Measurements from ENCODE around the gene CRYBA2.

The CRYBA2 gene

DNA sequence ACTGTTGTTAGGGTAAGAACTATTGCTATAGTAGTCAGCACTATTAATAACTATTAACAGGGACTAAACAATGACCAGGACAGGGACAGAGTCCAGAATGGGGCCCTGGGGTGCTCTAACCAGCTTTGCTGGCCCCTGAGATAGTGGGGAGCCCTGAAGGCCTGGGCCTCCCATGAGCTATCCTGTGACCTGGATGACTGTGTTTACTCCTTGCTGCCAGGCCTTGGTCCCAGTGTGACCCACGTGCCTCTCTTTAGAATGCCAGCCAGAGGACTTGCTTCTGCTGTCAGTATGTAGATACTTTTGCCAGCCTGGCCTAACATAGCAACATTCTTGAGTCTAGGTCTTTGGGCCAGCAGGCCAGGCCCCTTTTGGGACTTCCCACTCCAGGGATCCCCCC lies 22.3 kb downstream of the CRYBA2 start:
- no peak overlapping the region for H3K27ac ChIP-seq (ENCODE audit: low read depth, low read length, poor library complexity, severe bottlenecking)
- H3K36me3 ChIP-seq (ENCODE audit: insufficient read depth, low read length) = no peaks in the 10 kb centered on the region
- no peaks in the 10 kb centered on the region for H3F3A ChIP-seq (ENCODE audit: insufficient read depth, low read length)
- H3K79me2 ChIP-seq (ENCODE audit: insufficient read depth, low read length) = no peaks in the 10 kb centered on the region
- no peaks in the 10 kb centered on the region for H3K9me2 ChIP-seq (ENCODE audit: low read depth, low read length)
- H3K9ac ChIP-seq (ENCODE audit: low read length) = no peak overlapping the region
- no peaks in the 10 kb centered on the region for H3K9me3 ChIP-seq (ENCODE audit: low read length)
- no peaks in the 10 kb centered on the region for H4K20me1 ChIP-seq (ENCODE audit: insufficient read depth, low read length)
- H3K4me3 ChIP-seq (ENCODE audit: low read depth, low read length, poor library complexity, severe bottlenecking) = no peak overlapping the region
- no peaks in the 10 kb centered on the region for H3K27me3 ChIP-seq (ENCODE audit: insufficient read depth, low read length)
- H3K4me1 ChIP-seq (ENCODE audit: insufficient read depth, low read length, severe bottlenecking) = no peaks in the 10 kb centered on the region
- TF ChIP-seq, protein P1, sequence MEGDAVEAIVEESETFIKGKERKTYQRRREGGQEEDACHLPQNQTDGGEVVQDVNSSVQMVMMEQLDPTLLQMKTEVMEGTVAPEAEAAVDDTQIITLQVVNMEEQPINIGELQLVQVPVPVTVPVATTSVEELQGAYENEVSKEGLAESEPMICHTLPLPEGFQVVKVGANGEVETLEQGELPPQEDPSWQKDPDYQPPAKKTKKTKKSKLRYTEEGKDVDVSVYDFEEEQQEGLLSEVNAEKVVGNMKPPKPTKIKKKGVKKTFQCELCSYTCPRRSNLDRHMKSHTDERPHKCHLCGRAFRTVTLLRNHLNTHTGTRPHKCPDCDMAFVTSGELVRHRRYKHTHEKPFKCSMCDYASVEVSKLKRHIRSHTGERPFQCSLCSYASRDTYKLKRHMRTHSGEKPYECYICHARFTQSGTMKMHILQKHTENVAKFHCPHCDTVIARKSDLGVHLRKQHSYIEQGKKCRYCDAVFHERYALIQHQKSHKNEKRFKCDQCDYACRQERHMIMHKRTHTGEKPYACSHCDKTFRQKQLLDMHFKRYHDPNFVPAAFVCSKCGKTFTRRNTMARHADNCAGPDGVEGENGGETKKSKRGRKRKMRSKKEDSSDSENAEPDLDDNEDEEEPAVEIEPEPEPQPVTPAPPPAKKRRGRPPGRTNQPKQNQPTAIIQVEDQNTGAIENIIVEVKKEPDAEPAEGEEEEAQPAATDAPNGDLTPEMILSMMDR (IDR thresholded peaks at IDR 0.05; ENCODE audit: low read length) = no peak
- TF ChIP-seq EZH2 (IDR thresholded peaks at IDR 0.05; ENCODE audit: borderline replicate concordance, low read length) = no peak
- H2AFZ ChIP-seq (ENCODE audit: low read length) = no peak overlapping the region
- H3K4me2 ChIP-seq (ENCODE audit: low read length) = no peak overlapping the region

DNA sequence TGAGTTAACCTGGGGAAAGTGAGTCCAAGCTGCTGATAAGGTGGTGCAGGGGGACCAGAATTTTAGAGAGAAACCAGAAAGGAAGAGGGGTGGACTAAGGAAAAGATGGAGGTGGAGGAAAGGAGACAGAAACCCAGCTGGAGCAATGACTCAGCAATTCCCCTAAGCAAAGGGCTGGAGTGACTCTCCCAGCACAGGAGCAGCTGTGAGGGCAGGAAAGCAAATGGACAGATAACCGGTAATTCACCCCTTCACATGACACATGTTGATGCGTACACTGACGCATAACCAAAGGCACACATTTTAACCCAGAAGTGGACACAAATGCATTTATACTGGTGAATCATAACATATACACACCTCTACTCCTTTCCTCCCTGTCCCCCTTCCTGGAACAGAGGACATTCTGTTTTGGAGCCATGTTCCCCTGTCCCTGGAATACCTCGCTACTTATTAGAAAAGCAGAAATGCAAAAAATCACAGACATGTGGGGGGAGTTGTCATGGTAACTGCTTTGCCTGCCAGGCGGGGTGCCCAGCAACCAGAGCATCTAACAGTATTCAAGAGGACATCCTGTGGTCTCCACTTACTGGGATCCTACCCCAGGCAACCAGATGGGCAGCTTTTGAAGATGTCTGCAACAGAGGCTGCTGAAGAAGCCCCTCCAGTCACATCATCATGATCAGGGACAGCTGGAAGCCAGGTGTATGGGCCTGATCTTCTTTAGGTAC lies 29.0 kb downstream of the CRYBA2 start:
- H4K20me1 ChIP-seq (ENCODE audit: insufficient read depth, low read length) = no peaks in the 10 kb centered on the region
- no peaks in the 10 kb centered on the region for H3K9me3 ChIP-seq (ENCODE audit: low read length)
- TF ChIP-seq, protein P1 (IDR thresholded peaks at IDR 0.05; ENCODE audit: low read length) = no peak
- no peak for TF ChIP-seq EZH2 (IDR thresholded peaks at IDR 0.05; ENCODE audit: borderline replicate concordance, low read length)
- no peaks in the 10 kb centered on the region for H3F3A ChIP-seq (ENCODE audit: insufficient read depth, low read length)
- no peak overlapping the region for H3K27ac ChIP-seq (ENCODE audit: low read depth, low read length, poor library complexity, severe bottlenecking)
- no peaks in the 10 kb centered on the region for H3K4me1 ChIP-seq (ENCODE audit: insufficient read depth, low read length, severe bottlenecking)
- H3K4me2 ChIP-seq (ENCODE audit: low read length) = no peak overlapping the region
- H3K4me3 ChIP-seq (ENCODE audit: low read depth, low read length, poor library complexity, severe bottlenecking) = no peak overlapping the region
- H3K9me2 ChIP-seq (ENCODE audit: low read depth, low read length) = no peaks in the 10 kb centered on the region
- H3K27me3 ChIP-seq (ENCODE audit: insufficient read depth, low read length) = no peaks in the 10 kb centered on the region
- H2AFZ ChIP-seq (ENCODE audit: low read length) = no peak overlapping the region
- no peak overlapping the region for H3K9ac ChIP-seq (ENCODE audit: low read length)
- H3K36me3 ChIP-seq (ENCODE audit: insufficient read depth, low read length) = no peaks in the 10 kb centered on the region
- no peaks in the 10 kb centered on the region for H3K79me2 ChIP-seq (ENCODE audit: insufficient read depth, low read length)

DNA sequence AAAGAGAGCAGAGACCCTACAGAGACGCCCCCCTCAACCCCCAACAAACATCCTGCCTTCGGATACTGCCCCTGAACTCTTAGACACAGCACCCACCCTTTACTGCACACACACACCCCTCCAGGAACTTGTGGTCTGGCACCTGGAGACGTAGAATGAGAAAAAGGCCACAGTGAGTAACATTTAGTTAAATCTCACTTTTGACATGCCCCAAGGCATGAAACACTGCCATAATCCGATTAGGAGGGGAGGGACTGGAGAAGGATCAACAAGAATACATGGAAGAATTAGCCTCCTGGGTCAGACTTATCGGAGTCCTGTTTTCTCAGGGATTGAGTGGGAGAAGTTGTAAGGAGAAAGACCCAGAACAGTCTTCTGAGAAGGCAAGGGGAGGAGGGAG lies 29.6 kb downstream of the CRYBA2 start:
- Histone ChIP-seq H3K27ac (ENCODE audit: low read depth, low read length, poor library complexity, severe bottlenecking) (no peak overlapping the region), H2AFZ (ENCODE audit: low read length) (no peak overlapping the region), H3K79me2 (ENCODE audit: insufficient read depth, low read length) (no peaks in the 10 kb centered on the region), H3K27me3 (ENCODE audit: insufficient read depth, low read length) (no peaks in the 10 kb centered on the region), H4K20me1 (ENCODE audit: insufficient read depth, low read length) (no peaks in the 10 kb centered on the region), H3K4me1 (ENCODE audit: insufficient read depth, low read length, severe bottlenecking) (peaks cover 3% of the 10 kb centered on the region), H3K4me2 (ENCODE audit: low read length) (no peak overlapping the region), H3K9me3 (ENCODE audit: low read length) (no peaks in the 10 kb centered on the region), H3K36me3 (ENCODE audit: insufficient read depth, low read length) (no peaks in the 10 kb centered on the region), H3K9me2 (ENCODE audit: low read depth, low read length) (no peaks in the 10 kb centered on the region), H3K4me3 (ENCODE audit: low read depth, low read length, poor library complexity, severe bottlenecking) (no peak overlapping the region), H3F3A (ENCODE audit: insufficient read depth, low read length) (no peaks in the 10 kb centered on the region), H3K9ac (ENCODE audit: low read length) (no peak overlapping the region)
- TF ChIP-seq, protein P1 (IDR thresholded peaks at IDR 0.05; ENCODE audit: low read length) = no peak
- no peak for TF ChIP-seq EZH2 (IDR thresholded peaks at IDR 0.05; ENCODE audit: borderline replicate concordance, low read length)

All from OCI-LY1 (cell line).